Measurements from ENCODE around the gene WTIP. TPM values are rescaled to one million over a fixed set of nuclear protein-coding genes. Genes with fewer than 3 reads are reported as not detected.

Gene WTIP
- total RNA-seq, 1 experiment from 2014 or later = 4.7 TPM

DNA sequence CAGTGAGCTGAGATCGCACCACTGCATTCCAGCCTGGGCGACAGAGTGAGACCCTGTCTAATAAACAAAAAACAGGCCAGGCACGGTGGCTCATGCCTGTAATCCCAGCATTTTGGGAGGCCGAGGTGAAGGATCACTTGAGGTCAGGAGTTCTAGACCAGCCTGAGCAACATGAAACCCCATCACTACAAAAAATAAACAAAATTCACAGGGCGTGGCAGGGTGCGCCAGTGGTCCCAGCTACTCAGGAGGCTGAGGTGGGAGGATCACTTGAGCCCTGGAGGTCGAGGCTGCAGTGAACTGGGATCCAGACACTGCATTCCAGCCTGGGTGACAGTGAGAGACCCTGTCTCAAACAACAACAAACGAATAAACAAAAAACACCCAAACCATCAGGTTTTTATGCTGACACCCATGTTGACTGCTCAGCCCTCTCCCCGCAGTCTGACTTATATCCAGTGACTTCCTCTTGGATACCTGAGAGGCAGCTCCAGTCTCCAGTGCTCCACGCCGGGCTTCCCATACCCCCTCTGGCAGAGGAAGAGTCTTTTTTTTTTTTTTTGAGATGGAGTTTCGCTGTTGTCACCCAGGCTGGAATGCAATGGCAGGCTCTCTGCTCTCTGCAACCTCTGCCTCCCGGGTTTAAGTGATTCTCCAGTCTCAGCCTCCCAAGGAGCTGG lies 17.7 kb downstream of the WTIP start:
- Histone ChIP-seq H3K27me3 (replicated peaks; ENCODE audit: insufficient read depth, low read depth, low read length, poor library complexity) (no peaks in the 10 kb centered on the region), H3K27ac (ENCODE audit: low read depth, low read length, poor library complexity, severe bottlenecking) (no peak overlapping the region), H3K4me3 (ENCODE audit: low read depth, low read length, poor library complexity, severe bottlenecking) (no peak overlapping the region), H3K9me3 (ENCODE audit: low read depth, low read length, poor library complexity, severe bottlenecking) (no peaks in the 10 kb centered on the region), H3K36me3 (ENCODE audit: insufficient read depth, low read length, poor library complexity, severe bottlenecking) (peaks cover 2% of the 10 kb centered on the region), H3K4me1 (ENCODE audit: insufficient read depth, low read length, poor library complexity, severe bottlenecking) (no peaks in the 10 kb centered on the region)
- CTCF ChIA-PET = interaction anchor here (0.6 kb wide), 1 partner anchor 920 kb away, joined by 4 read pairs; no protein-coding TSS in a partner anchor
- no peak for TF ChIP-seq EZH2 (IDR thresholded peaks at IDR 0.05; ENCODE audit: borderline replicate concordance, low read depth, low read length, poor library complexity, severe bottlenecking)
- TF ChIP-seq, protein P1, sequence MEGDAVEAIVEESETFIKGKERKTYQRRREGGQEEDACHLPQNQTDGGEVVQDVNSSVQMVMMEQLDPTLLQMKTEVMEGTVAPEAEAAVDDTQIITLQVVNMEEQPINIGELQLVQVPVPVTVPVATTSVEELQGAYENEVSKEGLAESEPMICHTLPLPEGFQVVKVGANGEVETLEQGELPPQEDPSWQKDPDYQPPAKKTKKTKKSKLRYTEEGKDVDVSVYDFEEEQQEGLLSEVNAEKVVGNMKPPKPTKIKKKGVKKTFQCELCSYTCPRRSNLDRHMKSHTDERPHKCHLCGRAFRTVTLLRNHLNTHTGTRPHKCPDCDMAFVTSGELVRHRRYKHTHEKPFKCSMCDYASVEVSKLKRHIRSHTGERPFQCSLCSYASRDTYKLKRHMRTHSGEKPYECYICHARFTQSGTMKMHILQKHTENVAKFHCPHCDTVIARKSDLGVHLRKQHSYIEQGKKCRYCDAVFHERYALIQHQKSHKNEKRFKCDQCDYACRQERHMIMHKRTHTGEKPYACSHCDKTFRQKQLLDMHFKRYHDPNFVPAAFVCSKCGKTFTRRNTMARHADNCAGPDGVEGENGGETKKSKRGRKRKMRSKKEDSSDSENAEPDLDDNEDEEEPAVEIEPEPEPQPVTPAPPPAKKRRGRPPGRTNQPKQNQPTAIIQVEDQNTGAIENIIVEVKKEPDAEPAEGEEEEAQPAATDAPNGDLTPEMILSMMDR (conservative IDR thresholded peaks at IDR 0.05; ENCODE audit: low read depth, low read length) = no peak
- POLR2A ChIA-PET (ENCODE audit: low non-redundant PET) = no interaction called here
- BruUV-seq (replicated peaks) = no TSS peak
- no peak for DNase-seq (ENCODE audit: low spot score)
- intact Hi-C loops (cut with micrococcal nuclease; ENCODE audit: unreplicated experiment) = no loop called here

DNA sequence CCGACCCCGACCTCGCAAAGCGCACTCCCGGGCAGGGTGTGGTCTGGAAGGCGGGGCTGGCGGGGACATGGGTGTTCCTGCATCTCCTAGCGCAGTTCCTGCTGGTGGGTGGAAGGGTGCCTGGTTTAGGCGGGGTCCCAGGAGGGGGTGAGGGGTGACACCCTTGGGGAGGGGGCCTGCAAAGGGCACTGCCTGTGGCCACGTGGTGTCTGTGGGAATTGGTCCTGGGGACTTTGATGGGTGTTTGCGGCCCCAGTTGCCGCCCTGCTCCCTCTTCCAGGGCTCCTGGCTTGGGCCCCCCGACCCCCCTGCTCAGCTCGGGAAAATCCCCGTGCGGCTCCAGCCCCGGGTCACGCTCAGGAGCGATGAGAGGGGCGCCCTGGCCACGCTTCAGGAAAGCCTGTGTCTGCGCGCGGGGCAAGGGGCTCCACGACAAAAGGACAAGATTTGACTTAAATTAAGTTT lies 19.1 kb downstream of the WTIP start:
- BruUV-seq (replicated peaks) = no TSS peak
- POLR2A ChIA-PET (ENCODE audit: low non-redundant PET) = no interaction called here
- intact Hi-C loops (cut with micrococcal nuclease; ENCODE audit: unreplicated experiment) = loop anchor here (1.0 kb wide), 1 partner anchor 212 kb away; no protein-coding TSS in a partner anchor
- Histone ChIP-seq H3K4me3 (ENCODE audit: low read depth, low read length, poor library complexity, severe bottlenecking) (no peak overlapping the region), H3K9me3 (ENCODE audit: low read depth, low read length, poor library complexity, severe bottlenecking) (no peaks in the 10 kb centered on the region), H3K4me1 (ENCODE audit: insufficient read depth, low read length, poor library complexity, severe bottlenecking) (no peaks in the 10 kb centered on the region), H3K27me3 (replicated peaks; ENCODE audit: insufficient read depth, low read depth, low read length, poor library complexity) (no peaks in the 10 kb centered on the region), H3K27ac (ENCODE audit: low read depth, low read length, poor library complexity, severe bottlenecking) (no peak overlapping the region), H3K36me3 (ENCODE audit: insufficient read depth, low read length, poor library complexity, severe bottlenecking) (no peaks in the 10 kb centered on the region)
- DNase-seq (ENCODE audit: low spot score) = no peak
- TF ChIP-seq, protein P1 (conservative IDR thresholded peaks at IDR 0.05; ENCODE audit: low read depth, low read length) = no peak
- TF ChIP-seq EZH2 (IDR thresholded peaks at IDR 0.05; ENCODE audit: borderline replicate concordance, low read depth, low read length, poor library complexity, severe bottlenecking) = no peak
- CTCF ChIA-PET = interaction anchor here (0.7 kb wide), 1 partner anchor 699 kb away, joined by 3 read pairs; no protein-coding TSS in a partner anchor

DNA sequence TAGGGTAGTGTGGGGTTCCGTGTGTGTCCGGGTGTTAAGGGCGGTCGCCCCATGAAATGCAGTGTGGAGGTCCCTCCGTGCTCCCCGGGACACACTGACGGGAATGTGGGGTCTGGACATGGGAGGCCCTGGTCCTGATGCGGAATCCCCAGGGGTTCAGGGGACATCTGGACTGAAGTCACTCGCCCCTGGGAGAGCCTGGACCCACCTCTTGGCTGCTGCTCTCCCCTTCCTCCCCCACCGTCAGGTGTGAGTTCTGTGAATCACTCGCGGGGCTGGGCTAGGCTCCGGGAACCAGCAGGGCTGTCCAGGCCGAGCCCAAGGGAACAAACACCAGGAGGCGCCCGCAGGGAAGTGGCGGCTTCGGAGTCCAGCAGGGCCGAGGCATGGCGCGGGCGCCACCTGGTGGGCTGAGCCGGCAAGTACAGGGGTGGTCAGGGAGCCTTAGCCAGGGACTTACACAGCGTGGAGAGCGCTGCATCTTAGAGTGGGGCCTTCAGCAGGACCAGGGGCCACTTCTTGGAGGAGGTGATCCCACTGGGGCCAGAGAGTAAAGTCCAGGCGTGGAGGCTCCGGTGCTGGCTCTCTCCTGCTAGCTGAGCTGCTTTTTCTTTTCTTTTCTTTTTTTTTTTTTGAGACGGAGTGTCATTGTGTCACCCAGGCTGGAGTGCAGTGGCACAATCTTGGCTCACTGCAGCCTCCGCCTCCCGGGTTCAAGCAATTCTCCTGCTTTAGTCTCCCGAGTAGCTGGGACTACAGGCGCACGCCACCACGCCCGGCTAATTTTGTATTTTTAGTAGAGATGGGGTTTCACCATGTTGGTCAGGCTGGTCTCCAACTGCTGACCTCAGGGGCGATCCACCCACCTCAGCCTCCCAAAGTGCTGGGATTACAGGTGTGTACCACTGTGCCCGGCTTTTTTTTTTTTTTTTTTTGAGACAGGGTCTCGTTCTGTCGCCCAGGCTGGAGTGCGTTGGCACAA lies 20.1 kb downstream of the WTIP start:
- no peak overlapping the region for H3K4me3 ChIP-seq (ENCODE audit: low read depth, low read length, poor library complexity, severe bottlenecking)
- H3K4me1 ChIP-seq (ENCODE audit: insufficient read depth, low read length, poor library complexity, severe bottlenecking) = no peaks in the 10 kb centered on the region
- POLR2A ChIA-PET (ENCODE audit: low non-redundant PET) = no interaction called here
- DNase-seq (ENCODE audit: low spot score) = peak; percentile 92
- intact Hi-C loops (cut with micrococcal nuclease; ENCODE audit: unreplicated experiment) = loop anchor here (1.0 kb wide), 1 partner anchor 211 kb away; no protein-coding TSS in a partner anchor
- no peaks in the 10 kb centered on the region for H3K9me3 ChIP-seq (ENCODE audit: low read depth, low read length, poor library complexity, severe bottlenecking)
- no TSS peak for BruUV-seq (replicated peaks)
- H3K36me3 ChIP-seq (ENCODE audit: insufficient read depth, low read length, poor library complexity, severe bottlenecking) = no peaks in the 10 kb centered on the region
- no peak overlapping the region for H3K27ac ChIP-seq (ENCODE audit: low read depth, low read length, poor library complexity, severe bottlenecking)
- CTCF ChIA-PET = no interaction called here
- H3K27me3 ChIP-seq (replicated peaks; ENCODE audit: insufficient read depth, low read depth, low read length, poor library complexity) = no peaks in the 10 kb centered on the region
- TF ChIP-seq, protein P1 (conservative IDR thresholded peaks at IDR 0.05; ENCODE audit: low read depth, low read length) = peak; percentile 100
- TF ChIP-seq EZH2 (IDR thresholded peaks at IDR 0.05; ENCODE audit: borderline replicate concordance, low read depth, low read length, poor library complexity, severe bottlenecking) = no peak

All from A673 (cell line).